ENCODE data around the gene SARNP. TPM values are rescaled to one million over a fixed set of nuclear protein-coding genes. Genes with fewer than 3 reads are reported as not detected.

Gene SARNP
- total RNA-seq, 4 donors from 2014 or later: 46.5 to 66.2 (median 62.8) TPM

DNA sequence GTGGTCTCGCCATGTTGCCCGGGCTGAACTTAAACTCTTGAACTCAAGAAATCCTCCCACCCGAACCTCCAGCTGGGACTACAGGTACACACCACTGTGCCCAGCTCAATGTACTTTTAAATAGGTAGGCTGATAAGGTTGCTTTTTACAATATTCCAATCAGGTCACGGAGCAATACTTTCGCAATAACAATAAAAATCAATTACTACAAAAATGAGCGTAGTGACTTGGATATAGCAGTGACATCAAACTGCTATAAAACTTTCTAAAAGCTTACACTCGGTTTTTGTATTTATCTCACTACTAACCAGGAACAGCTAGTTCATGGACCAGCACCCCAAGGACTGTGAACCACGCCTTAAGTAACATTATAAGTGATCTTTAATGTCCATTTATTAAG lies 10.5 kb downstream of the SARNP start:
- Histone ChIP-seq H3K27me3 (no peaks in the 10 kb centered on the region), H3K36me3 (peaks cover 0 to 22% of the 10 kb centered on the region in 2 donors), H3K9me3 (no peaks in the 10 kb centered on the region), H3K27ac (no peak overlapping the region), H3K4me3 (no peak overlapping the region), H3K4me1 (peaks cover 0 to 6% of the 10 kb centered on the region in 2 donors)
- ATAC-seq: no peak
- intact Hi-C loops (cut with DNase I; ENCODE audit: low total_unique reads): no loop called here
- no peak for DNase-seq
- in situ Hi-C loops (cut with MboI; ENCODE audit: low sequenced_read_pairs in 4 of 4): loop anchor here in 2 of 4 donors (25.0 kb wide), 2 partner anchors 130 to 145 kb away; partner anchors contain the start of genes DGKA (in 1 of the 2) and PYM1 (in 1 of the 2)
- TF ChIP-seq POLR2A (IDR thresholded peaks at IDR 0.05) (no peak), CTCF (IDR thresholded peaks at IDR 0.05 in 4 of 5, conservative IDR thresholded peaks at IDR 0.05 in 1 of 5) (no peak)

DNA sequence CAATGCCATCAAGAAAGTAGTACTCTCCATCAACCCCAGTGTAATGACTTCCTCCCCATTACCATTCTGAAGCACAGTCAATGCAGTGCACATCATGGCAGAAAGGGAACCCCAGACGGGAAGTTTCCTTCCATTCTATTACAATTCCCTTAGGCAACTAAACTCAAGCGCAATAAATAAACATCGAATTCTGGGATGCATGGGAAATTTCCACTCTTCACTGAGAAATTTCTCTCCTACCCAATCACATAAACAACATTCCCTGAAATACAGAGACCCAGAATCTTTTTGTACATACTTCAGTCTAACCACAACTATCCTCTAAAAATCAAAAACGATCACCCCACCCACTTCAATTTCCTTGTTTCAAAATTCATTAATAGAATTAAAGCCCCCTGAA lies 20.0 kb downstream of the SARNP start:
- no peak for DNase-seq
- Histone ChIP-seq H3K4me1 (no peaks in the 10 kb centered on the region), H3K4me3 (no peak overlapping the region), H3K27ac (no peak overlapping the region), H3K36me3 (peaks cover 0 to 76% of the 10 kb centered on the region in 2 donors), H3K9me3 (no peaks in the 10 kb centered on the region), H3K27me3 (no peaks in the 10 kb centered on the region)
- ATAC-seq: no peak
- TF ChIP-seq POLR2A (IDR thresholded peaks at IDR 0.05): no peak
- TF ChIP-seq CTCF (IDR thresholded peaks at IDR 0.05 in 4 of 5, conservative IDR thresholded peaks at IDR 0.05 in 1 of 5): no peak
- intact Hi-C loops (cut with DNase I; ENCODE audit: low total_unique reads) (loop anchor here (2.0 kb wide), 1 partner anchor 59 kb away; no protein-coding TSS in a partner anchor), in situ Hi-C loops (cut with MboI; ENCODE audit: low sequenced_read_pairs in 4 of 4) (no loop called here)

GRCh38 chr12:55797068-55797467 lies 20.5 kb downstream of the SARNP start:
- Histone ChIP-seq H3K9me3 (no peaks in the 10 kb centered on the region), H3K4me3 (no peak overlapping the region), H3K4me1 (no peaks in the 10 kb centered on the region), H3K36me3 (peaks cover 0 to 74% of the 10 kb centered on the region in 2 donors), H3K27me3 (no peaks in the 10 kb centered on the region), H3K27ac (no peak overlapping the region)
- DNase-seq (no peak), ATAC-seq (no peak)
- TF ChIP-seq POLR2A (IDR thresholded peaks at IDR 0.05) (no peak), CTCF (IDR thresholded peaks at IDR 0.05 in 4 of 5, conservative IDR thresholded peaks at IDR 0.05 in 1 of 5) (peak in 4 of 5 experiments; percentile 6 to 38 (median 22))
- in situ Hi-C loops (cut with MboI; ENCODE audit: low sequenced_read_pairs in 4 of 4) (no loop called here), intact Hi-C loops (cut with DNase I; ENCODE audit: low total_unique reads) (loop anchor here (2.0 kb wide), 1 partner anchor 58 kb away; no protein-coding TSS in a partner anchor)

- Histone ChIP-seq H3K27ac (no peak overlapping the region), H3K4me1 (no peaks in the 10 kb centered on the region), H3K4me3 (no peak overlapping the region), H3K9me3 (no peaks in the 10 kb centered on the region), H3K27me3 (no peaks in the 10 kb centered on the region), H3K36me3 (peaks cover 0 to 66% of the 10 kb centered on the region in 2 donors)
- in situ Hi-C loops (cut with MboI; ENCODE audit: low sequenced_read_pairs in 4 of 4) (no loop called here), intact Hi-C loops (cut with DNase I; ENCODE audit: low total_unique reads) (loop anchor here (2.0 kb wide), 1 partner anchor 57 kb away; no protein-coding TSS in a partner anchor)
- no peak for ATAC-seq
- no peak for DNase-seq
- no peak for TF ChIP-seq POLR2A (IDR thresholded peaks at IDR 0.05)
- TF ChIP-seq CTCF (IDR thresholded peaks at IDR 0.05 in 4 of 5, conservative IDR thresholded peaks at IDR 0.05 in 1 of 5): no peak
These were observed 21.6 kb downstream of the SARNP start for GRCh38 chr12:55795950-55796349.

- intact Hi-C loops (cut with DNase I; ENCODE audit: low total_unique reads): no loop called here
- DNase-seq (no peak), ATAC-seq (no peak)
- no peak for TF ChIP-seq POLR2A (IDR thresholded peaks at IDR 0.05)
- TF ChIP-seq CTCF (IDR thresholded peaks at IDR 0.05 in 4 of 5, conservative IDR thresholded peaks at IDR 0.05 in 1 of 5): no peak
- Histone ChIP-seq H3K4me1 (no peaks in the 10 kb centered on the region), H3K9me3 (no peaks in the 10 kb centered on the region), H3K27ac (no peak overlapping the region), H3K27me3 (no peaks in the 10 kb centered on the region), H3K4me3 (no peak overlapping the region), H3K36me3 (peaks cover 3 to 81% of the 10 kb centered on the region in 2 donors)
- in situ Hi-C loops (cut with MboI; ENCODE audit: low sequenced_read_pairs in 4 of 4): no loop called here
These were observed 27.6 kb downstream of the SARNP start for GRCh38 chr12:55789893-55790292.

Data from gastrocnemius medialis (tissue), 4 donors.